ENCODE results near the gene CNIH4.

Gene CNIH4

GRCh38 chr1:224392411-224393249 lies 36.0 kb downstream of the CNIH4 start:
- Histone ChIP-seq H3K9ac (ENCODE audit: low read length) (no peak overlapping the region), H2AFZ (ENCODE audit: low read depth, low read length, severe bottlenecking) (no peak overlapping the region), H3K9me2 (replicated peaks; ENCODE audit: insufficient read depth, low read length) (no peaks in the 10 kb centered on the region), H3K27me3 (ENCODE audit: low read length) (no peaks in the 10 kb centered on the region), H3F3A (ENCODE audit: insufficient read depth) (no peaks in the 10 kb centered on the region; the same call in 1 of the 2 replicates), H3K79me2 (ENCODE audit: insufficient read depth, low read length) (no peaks in the 10 kb centered on the region), H3K4me2 (ENCODE audit: low read depth, low read length, poor library complexity, severe bottlenecking) (no peak overlapping the region), H3K4me3 (ENCODE audit: insufficient read depth, low read length, poor library complexity, severe bottlenecking) (no peak overlapping the region), H3K27ac (ENCODE audit: low read depth, low read length) (no peak overlapping the region), H3K9me3 (ENCODE audit: insufficient read depth, low read length) (no peaks in the 10 kb centered on the region), H4K20me1 (ENCODE audit: low read depth, low read length) (no peaks in the 10 kb centered on the region), H3K36me3 (ENCODE audit: low read length) (peaks cover 53% of the 10 kb centered on the region; the same call in 1 of the 2 replicates)
- TF ChIP-seq CTCF (IDR thresholded peaks at IDR 0.05; ENCODE audit: insufficient read depth, low read length, poor library complexity, severe bottlenecking) (no peak), EZH2phosphoT487 (conservative IDR thresholded peaks at IDR 0.05; ENCODE audit: low read length) (no peak)

- TF ChIP-seq EZH2phosphoT487 (conservative IDR thresholded peaks at IDR 0.05; ENCODE audit: low read length) (no peak), CTCF (IDR thresholded peaks at IDR 0.05; ENCODE audit: insufficient read depth, low read length, poor library complexity, severe bottlenecking) (no peak)
- no peaks in the 10 kb centered on the region for H3K79me2 ChIP-seq (ENCODE audit: insufficient read depth, low read length)
- no peaks in the 10 kb centered on the region for H3K9me2 ChIP-seq (replicated peaks; ENCODE audit: insufficient read depth, low read length)
- H3K27ac ChIP-seq (ENCODE audit: low read depth, low read length), result no peak overlapping the region
- H3F3A ChIP-seq (ENCODE audit: insufficient read depth), result no peaks in the 10 kb centered on the region; the same call in 1 of the 2 replicates
- H3K36me3 ChIP-seq (ENCODE audit: low read length), result peaks cover 56% of the 10 kb centered on the region
- H3K9ac ChIP-seq (ENCODE audit: low read length), result no peak overlapping the region
- H3K9me3 ChIP-seq (ENCODE audit: insufficient read depth, low read length), result no peaks in the 10 kb centered on the region
- H3K4me3 ChIP-seq (ENCODE audit: insufficient read depth, low read length, poor library complexity, severe bottlenecking), result no peak overlapping the region
- no peak overlapping the region for H2AFZ ChIP-seq (ENCODE audit: low read depth, low read length, severe bottlenecking)
- H3K4me2 ChIP-seq (ENCODE audit: low read depth, low read length, poor library complexity, severe bottlenecking), result no peak overlapping the region
- no peaks in the 10 kb centered on the region for H4K20me1 ChIP-seq (ENCODE audit: low read depth, low read length)
- H3K27me3 ChIP-seq (ENCODE audit: low read length), result no peaks in the 10 kb centered on the region
Observed at GRCh38 chr1:224393294-224393693, 36.6 kb downstream of the CNIH4 start.

GRCh38 chr1:224399887-224400286 lies 43.2 kb downstream of the CNIH4 start:
- H3K9me3 ChIP-seq (ENCODE audit: insufficient read depth, low read length), result no peaks in the 10 kb centered on the region
- 0 out of 2 replicates have a peak, but pooled peaks cover 3% of the 10 kb centered on the region for H4K20me1 ChIP-seq (ENCODE audit: low read depth, low read length)
- no peak overlapping the region for H2AFZ ChIP-seq (ENCODE audit: low read depth, low read length, severe bottlenecking)
- no peaks in the 10 kb centered on the region for H3K9me2 ChIP-seq (replicated peaks; ENCODE audit: insufficient read depth, low read length)
- no peak overlapping the region for H3K4me2 ChIP-seq (ENCODE audit: low read depth, low read length, poor library complexity, severe bottlenecking)
- H3K79me2 ChIP-seq (ENCODE audit: insufficient read depth, low read length), result no peaks in the 10 kb centered on the region
- H3K4me3 ChIP-seq (ENCODE audit: insufficient read depth, low read length, poor library complexity, severe bottlenecking), result no peak overlapping the region
- no peak overlapping the region for H3K9ac ChIP-seq (ENCODE audit: low read length)
- no peak overlapping the region for H3K27ac ChIP-seq (ENCODE audit: low read depth, low read length)
- TF ChIP-seq CTCF (IDR thresholded peaks at IDR 0.05; ENCODE audit: insufficient read depth, low read length, poor library complexity, severe bottlenecking) (no peak), EZH2phosphoT487 (conservative IDR thresholded peaks at IDR 0.05; ENCODE audit: low read length) (no peak)
- H3K36me3 ChIP-seq (ENCODE audit: low read length), result peaks cover 70% of the 10 kb centered on the region
- no peaks in the 10 kb centered on the region for H3K27me3 ChIP-seq (ENCODE audit: low read length)
- H3F3A ChIP-seq (ENCODE audit: insufficient read depth), result peaks cover 5% of the 10 kb centered on the region; the same call in 1 of the 2 replicates

Data from SU-DHL-6 (cell line).